B cell (primary cell): Measurements from ENCODE around the gene STON2. TPM values are rescaled to one million over a fixed set of nuclear protein-coding genes. Genes with fewer than 3 reads are reported as not detected.

Experiments used
- ATAC-seq: fragments of 200-7000 bp; cut with Tn5 transposase; one replicate; pipeline ENCODE4 v1.10.0; 2021; ENCODE audit warnings: low read depth, mild to moderate bottlenecking, moderate number of reproducible peaks, moderate library complexity
- CTCF ChIA-PET: fragments of 350-600 bp; sonication (Branson Sonifier 250); formaldehyde crosslinking; loops from one replicate; lab custom pipeline; 2021; ENCODE audit warnings: antibody characterized with exemption, inconsistent platforms; lab: Charles Lee
- POLR2A ChIA-PET: fragments of 350-600 bp; sonication (Branson Sonifier 250); formaldehyde crosslinking; loops from one replicate; lab custom pipeline; 2021; ENCODE audit warnings: antibody characterized with exemption; lab: Charles Lee
- DNase-seq: peaks from one replicate; pipeline ENCODE4 v3.0.0; 2013
- H2AFZ ChIP-seq: 2 replicates; pipeline ENCODE4 v1.6.1; 2012; ENCODE audit warnings: mild to moderate bottlenecking, low read depth, low read length; ENCODE audit not compliant: insufficient read depth, poor library complexity, severe bottlenecking
- H3K27ac ChIP-seq, 2 donors: 1 replicate in 1 of 2; 2 replicates in 1 of 2; pipeline ENCODE4 v1.5.1; 2012 to 2013; ENCODE audit warnings: low read length in 2 of 2, mild to moderate bottlenecking in 2 of 2, moderate library complexity in 1 of 2
- H3K27me3 ChIP-seq, 4 experiments: fragments of 200-600 bp in 1 of 4; sonication (generic) in 1 of 4; replicated peaks in 1 of 4; 1 replicate in 2 of 4; 2 replicates in 2 of 4; pipeline versions ENCODE4 v1.6.1 to v1.7.0; 2013 to 2016; ENCODE audit warnings: low read length in 3 of 4, mild to moderate bottlenecking in 2 of 4, mixed read lengths in 1 of 4, moderate library complexity in 1 of 4; ENCODE audit not compliant: insufficient read depth in 4 of 4, control insufficient read depth in 3 of 4; ENCODE audit errors: control extremely low read depth in 1 of 4
- H3K36me3 ChIP-seq, 2 experiments: replicated peaks in 1 of 2; 1 replicate in 1 of 2; 2 replicates in 1 of 2; pipeline versions ENCODE4 v1.6.1 to v1.7.1; 2013; ENCODE audit warnings: low read length in 1 of 2; ENCODE audit not compliant: insufficient read depth in 2 of 2, control insufficient read depth in 1 of 2; ENCODE audit errors: control extremely low read depth in 1 of 2, extremely low read depth in 1 of 2
- H3K4me1 ChIP-seq, 2 donors: fragments of 200-600 bp in 1 of 2; sonication (generic) in 1 of 2; 1 replicate in 1 of 2; 2 replicates in 1 of 2; pipeline versions ENCODE4 v1.5.1 to v1.6.1; 2013 to 2017; ENCODE audit warnings: low read length in 2 of 2; ENCODE audit not compliant: control insufficient read depth in 2 of 2, insufficient read depth in 2 of 2
- H3K4me2 ChIP-seq: replicated peaks from 2 replicates; pipeline ENCODE3; 2012; ENCODE audit warnings: mild to moderate bottlenecking, low read depth, low read length; ENCODE audit not compliant: poor library complexity, severe bottlenecking
- H3K4me3 ChIP-seq, 5 experiments: fragments of 200-600 bp in 1 of 5; sonication (generic) in 1 of 5; 1 replicate in 3 of 5; 2 replicates in 2 of 5; pipeline versions ENCODE4 v1.5.1 to v1.7.0; 2011 to 2016; ENCODE audit warnings: low read length in 4 of 5, mild to moderate bottlenecking in 4 of 5, low read depth in 2 of 5, control low read depth in 1 of 5, moderate library complexity in 1 of 5; ENCODE audit not compliant: insufficient read depth in 1 of 5; ENCODE audit errors: control extremely low read depth in 1 of 5, extremely low read depth in 1 of 5
- H3K79me2 ChIP-seq: fragments of 200-600 bp; sonication (generic); one replicate; pipeline ENCODE4 v1.6.0; 2016; ENCODE audit warnings: low read length; ENCODE audit not compliant: control insufficient read depth, insufficient read depth
- H3K9ac ChIP-seq: fragments of 200-600 bp; sonication (generic); 2 replicates; pipeline ENCODE4 v1.6.1; 2017; ENCODE audit warnings: mild to moderate bottlenecking, low read length, moderate library complexity
- H3K9me3 ChIP-seq, 3 donors: one replicate each; pipeline versions ENCODE4 v1.6.1 to v1.7.1; 2013; ENCODE audit warnings: low read length in 2 of 3; ENCODE audit not compliant: control insufficient read depth in 2 of 3, insufficient read depth in 1 of 3; ENCODE audit errors: control extremely low read depth in 1 of 3
- H4K20me1 ChIP-seq: 2 replicates; pipeline ENCODE4 v1.6.0; 2012; ENCODE audit warnings: mild to moderate bottlenecking, low read length; ENCODE audit not compliant: insufficient read depth, control insufficient read depth, poor library complexity, severe bottlenecking
- H3K27ac Mint-ChIP-seq: one replicate; pipeline ENCODE4 v1.8.0; 2021; ENCODE audit warnings: mixed read lengths
- H3K27me3 Mint-ChIP-seq: one replicate; pipeline ENCODE4 v1.8.0; 2021; ENCODE audit warnings: mixed read lengths
- H3K4me1 Mint-ChIP-seq: one replicate; pipeline ENCODE4 v1.8.0; 2021; ENCODE audit warnings: mixed read lengths
- H3K4me3 Mint-ChIP-seq: one replicate; pipeline ENCODE4 v1.8.0; 2021; ENCODE audit warnings: mixed read lengths
- H3K9me3 Mint-ChIP-seq: one replicate; pipeline ENCODE4 v1.8.0; 2022; ENCODE audit warnings: mixed read lengths; ENCODE audit not compliant: insufficient read depth
- EZH2 ChIP-seq: IDR thresholded peaks from 2 replicates; pipeline ENCODE4 v1.6.1; 2012; ENCODE audit warnings: borderline replicate concordance, low read depth, mild to moderate bottlenecking, moderate library complexity, low read length; ENCODE audit not compliant: insufficient read depth, poor library complexity, severe bottlenecking
- WGBS: methylation state at CpG from one replicate; pipeline ENCODE4 v1.1.5; 2013; ENCODE audit warnings: missing lambda C conversion rate; ENCODE audit not compliant: insufficient coverage; 5-methylcytosine and 5-hydroxymethylcytosine counted together
- intact Hi-C: fragments of 100-400 bp; cut with micrococcal nuclease; formaldehyde crosslinking; loops from one replicate; pipeline ENCODE4 v1.10.0; 2022
- polyA plus RNA-seq: library from polyadenylated mRNA; depleted of rRNA; stranded (reverse); fragments of >200 nt; gene quantifications from 2 replicates; pipeline ENCODE4 v1.2.3, GENCODE V29; 2012
- total RNA-seq, 2 donors: library from RNA; stranded (reverse); fragments of 120-200 nt in 1 of 2; gene quantifications; 1 replicate in 1 of 2; 2 replicates in 1 of 2; pipeline versions ENCODE4 v1.2.3 to v1.2.4, GENCODE V29; 2013 to 2022
- TF ChIP-seq, protein P1 (sequence below): fragments of 200-600 bp; IDR thresholded peaks from one replicate; pipeline ENCODE4 v1.8.0; 2022; ENCODE audit warnings: antibody characterized with exemption, mild to moderate bottlenecking

STON2 gene
- total and polyA plus RNA-seq, 2 donors (not counting 1 experiment from before 2014, with no cell fraction given) = 0.03 TPM; not detected in 1

DNA sequence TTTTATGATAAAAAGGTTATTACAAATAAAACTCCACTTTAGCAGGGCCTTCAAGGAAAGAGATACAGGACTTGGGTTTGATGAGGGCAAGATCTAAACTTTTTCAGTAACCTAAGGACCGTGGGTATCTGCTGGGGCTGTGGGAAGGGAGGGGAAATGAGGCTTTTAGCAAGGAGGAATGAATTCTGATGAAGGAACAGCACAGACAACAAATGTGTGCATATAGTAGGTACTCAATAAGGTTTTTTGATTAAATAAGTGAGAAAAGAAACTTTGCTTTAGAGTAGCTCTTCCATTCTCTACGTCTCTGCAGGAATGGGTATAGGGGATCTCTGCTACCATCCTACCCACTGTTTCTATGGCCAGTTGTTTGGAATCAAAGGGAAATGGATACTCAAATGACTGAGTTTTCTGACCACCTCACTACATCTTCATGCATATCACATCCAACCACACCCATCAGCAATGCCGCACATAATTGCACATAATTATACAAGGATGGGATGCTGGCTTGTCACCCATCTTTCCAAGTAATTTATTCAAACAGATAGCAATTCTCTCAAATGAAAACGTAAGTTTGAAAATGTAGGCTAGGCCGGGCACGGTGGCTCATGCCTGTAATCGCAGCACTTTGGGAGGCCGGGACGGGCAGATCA, 119.9 kb downstream of the STON2 start:
- ChIA-PET POLR2A (no interaction called here), CTCF (no interaction called here)
- no peak overlapping the region for H2AFZ ChIP-seq
- no peaks in the 10 kb centered on the region for H3K9me3 ChIP-seq
- peaks cover 16% of the 10 kb centered on the region for H3K4me1 Mint-ChIP-seq
- H3K27me3 ChIP-seq = peaks cover 0 to 22% (median 3%) of the 10 kb centered on the region in 4 experiments
- DNase-seq (no peak), ATAC-seq (no peak)
- TF ChIP-seq EZH2 = no peak
- TF ChIP-seq, protein P1, sequence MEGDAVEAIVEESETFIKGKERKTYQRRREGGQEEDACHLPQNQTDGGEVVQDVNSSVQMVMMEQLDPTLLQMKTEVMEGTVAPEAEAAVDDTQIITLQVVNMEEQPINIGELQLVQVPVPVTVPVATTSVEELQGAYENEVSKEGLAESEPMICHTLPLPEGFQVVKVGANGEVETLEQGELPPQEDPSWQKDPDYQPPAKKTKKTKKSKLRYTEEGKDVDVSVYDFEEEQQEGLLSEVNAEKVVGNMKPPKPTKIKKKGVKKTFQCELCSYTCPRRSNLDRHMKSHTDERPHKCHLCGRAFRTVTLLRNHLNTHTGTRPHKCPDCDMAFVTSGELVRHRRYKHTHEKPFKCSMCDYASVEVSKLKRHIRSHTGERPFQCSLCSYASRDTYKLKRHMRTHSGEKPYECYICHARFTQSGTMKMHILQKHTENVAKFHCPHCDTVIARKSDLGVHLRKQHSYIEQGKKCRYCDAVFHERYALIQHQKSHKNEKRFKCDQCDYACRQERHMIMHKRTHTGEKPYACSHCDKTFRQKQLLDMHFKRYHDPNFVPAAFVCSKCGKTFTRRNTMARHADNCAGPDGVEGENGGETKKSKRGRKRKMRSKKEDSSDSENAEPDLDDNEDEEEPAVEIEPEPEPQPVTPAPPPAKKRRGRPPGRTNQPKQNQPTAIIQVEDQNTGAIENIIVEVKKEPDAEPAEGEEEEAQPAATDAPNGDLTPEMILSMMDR = no peak
- H3K4me3 ChIP-seq = no peak overlapping the region
- H4K20me1 ChIP-seq = no peaks in the 10 kb centered on the region
- H3K27ac ChIP-seq = no peak overlapping the region
- WGBS = 93% methylated on average over 8 of the region's 9 CpGs
- no peak overlapping the region for H3K9ac ChIP-seq
- H3K4me2 ChIP-seq = no peak overlapping the region
- peaks cover 7 to 13% of the 10 kb centered on the region in 2 donors for H3K4me1 ChIP-seq
- no peaks in the 10 kb centered on the region for H3K36me3 ChIP-seq
- intact Hi-C loops = no loop called here
- H3K9me3 Mint-ChIP-seq = no peaks in the 10 kb centered on the region
- H3K27ac Mint-ChIP-seq = no peak overlapping the region
- no peaks in the 10 kb centered on the region for H3K79me2 ChIP-seq
- no peak overlapping the region for H3K4me3 Mint-ChIP-seq
- H3K27me3 Mint-ChIP-seq = peaks cover 32% of the 10 kb centered on the region

DNA sequence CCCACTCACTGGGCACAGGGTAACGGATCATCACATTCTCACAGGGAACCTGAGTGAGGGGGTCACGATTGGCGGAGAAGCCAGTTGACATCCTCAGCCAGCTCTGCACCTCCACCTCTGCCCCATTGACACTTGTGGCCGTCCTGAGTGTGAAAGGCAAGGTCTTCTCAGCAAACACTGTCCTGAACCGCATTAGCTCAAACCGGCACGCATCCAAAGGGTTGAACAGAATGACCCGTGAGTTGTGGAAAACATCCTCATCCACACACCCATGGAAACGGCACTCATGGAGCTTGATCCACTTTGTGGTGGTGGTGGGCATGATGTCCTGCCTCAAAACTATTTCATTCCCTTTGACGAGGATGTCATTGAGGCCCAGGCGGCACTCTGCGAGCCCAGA, 123.0 kb downstream of the STON2 start:
- H3K4me3 ChIP-seq = no peak overlapping the region
- peaks cover 0 to 31% (median 3%) of the 10 kb centered on the region in 4 experiments for H3K27me3 ChIP-seq
- peaks cover 40% of the 10 kb centered on the region for H3K27me3 Mint-ChIP-seq
- H3K4me1 ChIP-seq = peaks cover 7 to 13% of the 10 kb centered on the region in 2 donors
- H4K20me1 ChIP-seq = no peaks in the 10 kb centered on the region
- H3K27ac Mint-ChIP-seq = no peak overlapping the region
- CTCF ChIA-PET = interaction anchor here (2.0 kb wide), 1 partner anchor 8 kb away, joined by 5 read pairs; no protein-coding TSS in a partner anchor
- no peak overlapping the region for H2AFZ ChIP-seq
- TF ChIP-seq EZH2 = no peak
- TF ChIP-seq, protein P1 = no peak
- no peak overlapping the region for H3K27ac ChIP-seq
- intact Hi-C loops = no loop called here
- H3K36me3 ChIP-seq = no peaks in the 10 kb centered on the region
- no peaks in the 10 kb centered on the region for H3K79me2 ChIP-seq
- no peak overlapping the region for H3K9ac ChIP-seq
- H3K9me3 ChIP-seq = no peaks in the 10 kb centered on the region
- no peaks in the 10 kb centered on the region for H3K9me3 Mint-ChIP-seq
- no peak overlapping the region for H3K4me3 Mint-ChIP-seq
- no peak overlapping the region for H3K4me2 ChIP-seq
- no peak for ATAC-seq
- POLR2A ChIA-PET = no interaction called here
- H3K4me1 Mint-ChIP-seq = peaks cover 15% of the 10 kb centered on the region
- 94% methylated on average over 3 of the region's 12 CpGs for WGBS
- DNase-seq = no peak
